Activated T-cell treated with anti-CD3 and anti-CD28 coated beads, Interleukin-2, amount 50 U/mL, for 1 hour (primary cell): Measurements from ENCODE around the gene SLC9A3.

Source experiments
- DNase-seq: peaks from one replicate; pipeline ENCODE4 v3.0.0-alpha.2; 2020

Gene SLC9A3

DNA sequence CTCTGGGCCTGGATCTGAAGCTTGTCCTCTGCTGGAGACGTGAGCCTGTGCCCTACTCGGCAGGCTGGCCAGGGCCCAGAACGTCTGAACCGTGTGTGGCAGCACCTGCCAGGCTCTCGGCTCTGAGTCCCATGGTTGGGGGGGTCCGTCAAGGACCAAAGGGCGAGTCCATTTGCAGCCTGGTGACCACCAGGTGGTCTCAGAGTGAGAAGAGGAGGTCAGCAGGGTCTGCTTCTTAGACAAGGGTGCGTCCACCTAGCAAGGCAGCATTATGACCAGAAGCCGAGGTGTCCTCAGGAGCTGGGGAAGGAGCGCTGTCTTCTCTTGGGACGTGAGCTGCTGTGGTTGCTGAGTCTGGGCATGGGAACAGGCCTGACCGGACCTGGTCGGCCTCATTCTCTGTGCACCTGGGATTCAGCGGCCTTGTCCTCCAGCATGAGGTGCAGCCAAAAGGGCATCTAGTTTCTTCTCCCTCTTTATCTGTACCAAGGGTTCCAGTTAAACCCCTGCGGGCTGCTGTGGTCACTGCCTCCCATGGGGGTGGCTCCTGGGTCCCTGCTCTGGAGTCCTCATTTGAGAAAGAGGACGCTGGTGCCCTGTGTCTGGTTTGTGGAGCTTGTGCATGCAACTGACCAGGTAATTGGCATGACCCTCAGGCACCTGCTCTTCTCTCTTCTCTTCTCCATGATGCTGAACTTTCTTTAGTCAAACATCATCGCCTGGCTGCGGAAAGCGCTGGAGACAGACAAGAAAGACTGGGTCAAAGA, 66.9 kb downstream of the SLC9A3 start:
- DNase-seq: no peak

DNA sequence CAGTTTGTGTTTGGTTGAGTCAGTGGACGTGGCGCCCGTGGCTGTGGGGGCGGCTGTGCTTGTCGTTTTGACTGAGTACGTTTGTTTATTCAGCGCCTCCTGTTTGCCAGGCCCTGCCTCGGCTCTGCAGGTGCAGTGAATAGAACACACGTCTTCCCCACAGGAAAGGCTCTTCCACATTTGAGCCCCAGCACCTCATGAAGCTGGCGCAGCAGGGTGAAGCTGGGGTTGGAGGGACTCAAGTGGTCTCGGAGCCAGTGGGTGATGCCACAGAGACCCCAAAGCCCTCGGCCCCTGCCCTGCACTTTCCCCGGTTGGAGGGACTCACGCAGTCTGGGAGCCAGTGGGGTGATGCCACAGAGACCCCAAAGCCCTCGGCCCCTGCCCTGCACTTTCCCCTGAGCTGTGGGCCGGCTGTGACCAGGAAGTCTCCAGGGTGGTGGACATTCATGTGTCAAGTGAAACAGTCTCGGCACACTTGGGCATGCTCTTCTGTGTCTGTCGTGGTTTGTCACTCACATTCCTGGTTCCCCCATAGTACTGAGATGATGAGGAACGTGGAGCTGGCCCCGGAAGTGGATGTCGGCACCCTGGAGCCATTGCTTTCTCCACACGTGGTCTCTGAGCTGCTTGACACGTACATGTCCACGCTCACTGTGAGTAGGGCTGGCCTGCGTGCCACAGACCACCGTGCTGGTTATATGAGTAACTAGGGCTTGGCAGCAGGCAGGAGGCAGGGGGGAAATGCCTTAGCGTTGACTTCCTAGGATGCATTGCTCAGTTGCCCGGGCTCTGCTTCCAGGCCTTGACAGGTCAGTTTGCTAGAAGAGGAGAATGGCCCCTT, 67.7 kb downstream of the SLC9A3 start:
- no peak for DNase-seq

DNA sequence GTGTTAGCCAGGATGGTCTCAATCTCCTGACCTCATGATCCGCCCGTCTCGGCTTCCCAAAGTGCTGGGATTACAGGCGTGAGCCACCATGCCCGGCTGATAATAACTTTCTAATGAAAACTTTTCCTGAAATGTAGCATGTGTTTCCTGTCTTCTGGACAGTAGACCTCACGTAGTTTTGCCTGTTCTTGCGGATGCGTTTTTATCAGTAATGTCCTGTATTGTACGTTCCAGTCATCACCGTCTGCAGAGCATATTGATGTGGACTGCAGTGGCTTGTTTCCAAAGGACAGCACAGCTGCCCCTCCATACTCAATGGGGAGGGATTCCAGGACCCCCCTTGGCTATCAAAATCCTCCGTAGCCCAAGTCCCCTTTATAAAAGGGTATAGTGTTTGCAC, 68.4 kb downstream of the SLC9A3 start:
- DNase-seq: peak; percentile 2

DNA sequence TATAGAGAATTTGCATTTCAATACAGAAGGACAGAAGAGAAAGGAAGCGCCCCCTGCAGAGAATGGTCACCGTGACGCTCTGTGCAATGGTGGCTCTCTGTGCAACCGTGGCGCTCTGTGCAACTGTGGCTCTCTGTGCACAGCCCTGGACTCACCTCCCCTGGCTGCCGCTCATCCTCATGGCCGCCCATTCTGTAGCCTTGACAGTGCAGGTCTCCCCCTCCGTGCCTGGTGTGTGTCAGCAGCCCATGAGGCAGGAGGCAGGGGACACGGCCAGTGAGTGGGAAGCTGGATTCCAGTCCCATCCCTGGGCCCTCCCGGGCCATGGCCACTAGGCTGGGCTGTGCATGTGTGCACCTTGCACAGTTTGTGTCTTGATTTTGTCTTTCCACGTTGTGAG, 69.3 kb downstream of the SLC9A3 start:
- peak; percentile 10 for DNase-seq

DNA sequence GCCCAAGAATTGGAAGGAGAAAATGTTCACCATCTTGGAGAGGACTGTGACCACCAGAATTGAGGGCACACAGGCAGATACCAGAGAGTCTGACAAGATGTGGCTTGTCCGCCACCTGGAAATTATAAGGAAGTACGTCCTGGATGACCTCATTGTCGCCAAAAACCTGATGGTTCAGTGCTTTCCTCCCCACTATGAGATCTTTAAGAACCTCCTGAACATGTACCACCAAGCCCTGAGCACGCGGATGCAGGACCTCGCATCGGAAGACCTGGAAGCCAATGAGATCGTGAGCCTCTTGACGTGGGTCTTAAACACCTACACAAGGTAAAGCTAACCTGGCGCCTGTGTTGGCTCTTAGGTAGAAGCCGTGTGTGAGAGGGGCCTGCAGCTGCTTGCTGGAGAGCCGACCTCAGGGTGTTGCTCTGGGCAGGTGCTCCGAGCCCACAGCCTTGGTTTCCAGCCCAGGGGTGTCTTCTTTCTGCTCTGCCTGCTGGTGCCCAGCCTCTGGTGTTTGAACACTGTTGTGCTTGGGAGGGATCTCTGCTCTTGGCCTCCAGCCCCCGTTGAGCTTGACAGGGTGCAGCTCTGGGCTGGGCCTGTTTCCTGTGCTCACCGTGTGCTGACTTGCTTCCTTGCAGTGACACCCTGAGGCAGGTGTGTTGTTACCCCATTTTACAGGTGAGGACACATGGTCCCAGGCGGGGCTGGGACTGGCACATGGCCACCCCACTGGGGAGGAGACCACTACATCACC, 70.3 kb downstream of the SLC9A3 start:
- peak; percentile 15 for DNase-seq

DNA sequence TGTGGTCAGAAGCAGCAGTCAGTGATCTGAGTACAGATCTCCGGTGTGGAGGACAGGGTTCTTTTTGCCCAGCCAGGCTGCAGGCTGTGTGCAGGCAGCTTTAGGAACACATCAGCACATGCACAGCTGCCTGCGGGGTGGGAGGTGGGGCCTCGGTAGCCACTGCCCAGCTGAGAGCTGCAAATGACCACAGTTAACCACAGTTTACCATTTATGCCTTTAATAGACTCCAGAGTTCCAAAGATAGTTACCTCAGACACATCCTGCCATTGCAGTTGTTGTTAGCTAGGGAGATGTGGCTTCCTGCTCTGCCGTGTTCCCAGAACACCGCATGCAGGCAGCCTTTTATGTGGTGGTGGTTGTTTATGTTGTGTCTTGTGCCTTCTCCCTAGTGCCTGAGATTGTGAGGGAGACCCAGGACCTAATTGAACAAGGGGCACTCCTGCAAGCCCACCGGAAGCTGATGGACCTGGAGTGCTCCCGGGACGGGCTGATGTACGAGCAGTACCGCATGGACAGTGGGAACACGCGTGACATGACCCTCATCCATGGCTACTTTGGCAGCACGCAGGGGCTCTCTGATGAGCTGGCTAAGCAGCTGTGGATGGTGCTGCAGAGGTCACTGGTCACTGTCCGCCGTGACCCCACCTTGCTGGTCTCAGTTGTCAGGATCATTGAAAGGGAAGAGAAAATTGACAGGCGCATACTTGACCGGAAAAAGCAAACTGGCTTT, 71.1 kb downstream of the SLC9A3 start:
- no peak for DNase-seq

DNA sequence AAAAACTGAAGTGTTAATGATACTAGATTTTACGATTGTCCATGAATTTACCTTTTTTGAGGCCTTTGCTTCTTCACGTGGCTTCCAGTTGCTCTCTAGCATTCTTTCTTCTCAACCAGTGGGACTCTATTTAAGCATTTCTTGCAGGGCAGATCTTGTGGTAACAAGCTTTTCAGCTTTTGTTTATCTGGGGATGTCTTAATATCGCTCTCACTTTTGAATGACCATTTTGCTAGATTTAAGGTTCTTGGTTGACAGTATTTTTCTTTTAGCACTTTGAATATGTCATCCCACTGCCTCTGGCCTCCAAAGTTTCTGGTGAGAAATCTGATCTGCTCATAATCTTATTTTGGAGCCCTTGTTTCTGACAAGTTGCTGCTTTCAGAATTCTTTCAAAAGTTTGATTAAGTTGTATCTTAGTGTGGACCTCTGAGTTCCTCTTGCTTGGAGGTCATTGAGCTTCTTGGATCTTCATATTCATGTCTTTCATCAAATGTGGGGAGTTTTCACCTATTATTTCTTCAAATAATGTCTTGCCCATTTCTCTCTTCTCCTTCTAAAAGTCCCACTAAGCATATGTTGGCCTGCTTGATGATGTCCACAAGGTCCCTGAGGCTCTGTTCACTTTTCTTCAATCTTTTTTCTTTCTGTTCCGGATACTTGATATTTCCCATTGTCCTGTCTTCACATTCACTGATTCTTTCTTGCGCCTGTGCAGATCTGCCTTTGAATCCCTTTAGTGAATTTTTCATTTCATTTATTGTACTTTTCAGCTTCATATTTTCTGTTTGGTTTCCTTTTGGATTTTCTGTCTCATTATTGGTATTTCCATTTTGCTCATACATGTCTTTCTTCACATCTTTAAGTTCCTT, 72.4 kb downstream of the SLC9A3 start:
- no peak for DNase-seq

DNA sequence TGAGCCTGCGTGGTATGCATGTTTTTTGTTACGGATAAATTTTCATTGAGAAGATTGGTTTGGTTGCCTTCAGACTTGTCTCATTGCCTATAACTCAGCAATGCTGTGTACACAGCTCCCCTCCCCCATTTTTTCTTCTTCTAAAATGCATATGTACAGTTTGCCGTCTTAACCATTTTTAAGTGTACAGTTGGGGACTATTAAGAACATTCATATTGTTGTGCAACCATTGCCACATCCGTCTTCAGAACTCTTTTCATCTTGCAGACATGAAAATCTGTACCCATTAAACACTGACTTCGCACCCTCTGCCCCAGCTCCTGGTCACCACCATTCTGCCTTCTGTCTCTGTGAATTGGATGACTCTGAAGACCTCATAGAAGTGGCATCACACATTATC, 75.1 kb downstream of the SLC9A3 start:
- DNase-seq: no peak

DNA sequence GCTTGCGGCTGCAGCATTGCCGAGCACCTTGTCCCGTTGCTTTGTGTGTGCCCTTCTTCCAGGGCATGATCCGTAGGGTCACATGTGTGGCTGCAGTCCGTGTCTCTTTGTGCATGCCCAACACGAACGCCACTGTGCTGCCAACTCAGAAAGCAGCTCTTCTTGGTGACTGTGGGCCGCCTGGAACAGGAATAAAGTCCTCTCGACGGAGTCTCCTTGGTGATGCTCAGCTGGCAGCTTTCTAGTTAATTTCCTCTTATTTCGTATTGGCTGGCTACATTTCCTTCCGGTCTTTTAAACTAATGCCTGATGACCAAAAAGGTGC, 75.5 kb downstream of the SLC9A3 start:
- no peak for DNase-seq

DNA sequence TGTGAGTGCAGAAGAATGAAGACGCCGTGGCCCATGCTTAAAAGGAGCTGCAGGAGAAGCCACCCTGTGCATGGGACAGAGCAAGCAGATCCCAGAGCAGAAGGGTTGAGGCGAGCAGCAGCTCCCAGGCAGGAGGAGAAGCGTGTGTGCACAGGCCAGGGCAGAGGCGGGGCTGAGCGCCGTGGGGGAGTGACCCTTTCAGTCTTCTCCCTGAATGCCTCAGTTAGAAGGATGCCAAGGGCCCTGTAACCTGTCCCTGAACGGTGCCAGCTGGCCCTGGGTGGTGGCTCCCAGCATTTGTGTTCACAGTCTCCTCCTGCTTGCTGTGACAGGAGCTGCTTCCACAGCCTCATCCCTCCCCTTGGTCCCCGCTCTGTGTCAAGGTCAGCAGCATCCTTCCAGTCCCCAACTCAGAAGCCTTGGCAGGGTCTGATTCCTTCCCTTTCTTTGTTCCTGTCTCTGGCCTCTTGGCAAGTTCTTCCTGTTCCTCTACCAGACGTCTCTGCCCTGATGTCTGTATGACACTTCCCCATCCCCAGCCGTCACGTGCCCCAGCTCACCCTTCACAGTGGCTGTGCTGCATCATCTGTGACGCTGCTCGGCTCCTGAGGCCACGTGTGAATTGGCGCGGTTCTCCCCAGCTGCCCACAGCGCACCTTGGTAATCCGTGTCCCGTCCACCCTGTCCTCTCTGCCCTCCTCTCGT, 76.0 kb downstream of the SLC9A3 start:
- DNase-seq: no peak

DNA sequence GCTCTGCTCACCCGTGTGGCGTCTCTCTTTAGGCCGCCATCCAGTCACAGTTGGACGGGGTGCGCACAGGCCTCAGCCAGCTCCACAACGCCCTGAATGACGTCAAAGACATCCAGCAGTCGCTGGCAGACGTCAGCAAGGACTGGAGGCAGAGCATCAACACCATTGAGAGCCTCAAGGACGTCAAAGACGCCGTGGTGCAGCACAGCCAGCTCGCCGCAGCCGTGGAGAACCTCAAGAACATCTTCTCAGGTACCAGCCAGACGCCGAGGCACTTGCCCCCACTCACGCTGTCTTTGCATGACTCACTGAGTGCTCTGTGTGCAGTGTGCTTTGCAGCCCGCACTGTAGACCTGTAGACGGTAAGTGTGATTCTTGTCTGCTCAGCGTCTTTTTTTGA, 76.7 kb downstream of the SLC9A3 start:
- no peak for DNase-seq

DNA sequence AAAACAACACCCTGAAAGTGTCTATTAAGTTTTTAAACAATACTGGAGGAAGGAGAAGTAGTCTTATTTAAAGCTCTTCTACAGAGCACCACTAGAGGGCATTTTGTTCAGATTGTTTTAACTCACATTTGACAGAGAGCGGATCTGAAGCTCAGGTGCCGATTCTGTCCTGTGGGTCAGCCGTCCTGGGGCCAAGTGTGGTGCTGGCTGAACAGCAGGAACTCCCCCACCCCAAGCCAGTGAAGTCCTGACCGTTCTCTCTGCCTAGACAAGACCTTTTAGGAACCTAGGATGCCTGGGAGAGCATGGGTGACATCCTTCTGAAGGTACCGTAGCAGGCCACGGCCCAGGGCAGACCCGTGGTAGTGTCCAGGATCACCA, 77.4 kb downstream of the SLC9A3 start:
- DNase-seq: peak; percentile 36

DNA sequence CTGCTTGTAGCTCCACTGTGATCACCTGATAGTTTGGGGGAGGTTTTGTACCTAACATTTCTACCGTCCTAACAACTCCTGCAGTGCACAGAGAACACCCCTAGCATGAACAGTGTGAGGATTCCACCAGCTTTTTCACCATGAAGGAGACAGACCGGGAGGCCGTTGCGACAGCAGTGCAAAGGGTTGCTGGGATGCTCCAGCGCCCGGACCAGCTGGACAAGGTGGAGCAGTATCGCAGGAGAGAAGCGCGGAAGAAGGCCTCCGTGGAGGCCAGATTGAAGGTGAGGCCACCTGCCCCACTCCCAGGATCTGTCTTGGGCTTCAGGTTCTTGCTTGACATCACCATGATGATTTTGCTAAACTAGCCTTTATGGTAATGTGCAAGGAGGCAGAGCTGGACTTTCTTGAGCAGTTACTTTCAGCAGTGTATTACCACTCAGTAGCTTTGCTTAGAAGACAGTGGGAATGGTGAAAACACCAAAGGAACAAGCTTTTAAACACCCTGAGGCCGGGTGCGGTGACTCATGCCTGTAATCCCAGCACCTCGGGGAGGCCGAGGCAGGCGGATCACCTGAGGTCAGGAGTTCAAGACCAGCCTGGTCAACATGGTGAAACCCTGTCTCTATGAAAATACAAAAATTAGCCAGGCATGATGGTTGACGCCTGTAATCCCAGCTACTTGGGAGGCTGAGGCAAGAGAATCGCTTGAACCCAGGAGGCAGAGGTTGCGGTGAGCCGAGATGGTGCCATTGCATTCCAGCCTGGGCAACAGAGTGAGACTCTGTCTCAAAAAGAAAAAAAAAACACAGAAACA, 78.0 kb downstream of the SLC9A3 start:
- DNase-seq: no peak

DNA sequence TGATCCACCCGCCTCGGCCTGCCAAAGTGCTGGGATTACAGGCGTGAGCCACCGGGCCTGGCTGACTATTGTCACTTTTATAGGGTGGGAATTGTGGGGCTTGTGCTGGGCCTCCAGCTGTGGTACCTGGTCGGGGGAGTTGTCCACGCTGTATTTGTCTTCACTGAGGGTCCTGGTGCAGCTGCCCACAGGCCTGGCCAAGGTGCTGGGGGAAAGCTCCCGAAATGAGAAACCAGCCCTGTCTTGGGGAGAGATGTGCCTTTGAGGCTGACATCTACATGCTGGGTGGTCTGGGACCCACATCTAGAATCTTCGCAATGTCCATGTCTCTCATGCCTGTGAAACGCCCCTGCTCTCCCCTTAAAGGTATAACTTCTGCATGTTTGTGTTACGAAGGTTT, 78.7 kb downstream of the SLC9A3 start:
- DNase-seq: no peak

DNA sequence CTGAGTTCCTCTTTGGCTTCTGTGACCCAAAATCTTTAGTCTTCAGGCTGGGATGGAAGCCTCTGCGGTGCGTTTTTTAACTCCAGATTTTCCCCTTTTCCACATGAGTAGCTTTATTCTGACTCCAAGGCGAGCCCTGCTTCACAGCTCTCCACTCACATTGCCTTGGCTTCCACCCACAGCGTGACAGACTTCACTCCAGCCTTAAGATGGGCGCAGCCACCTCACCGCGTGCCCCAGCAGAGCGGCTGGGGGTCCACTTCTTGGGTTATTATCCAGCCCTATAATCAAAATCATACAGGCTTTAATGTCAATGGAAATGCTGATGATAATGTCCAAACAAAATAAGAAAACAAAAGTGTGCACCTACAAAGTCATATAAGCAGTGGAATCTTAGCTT, 80.0 kb downstream of the SLC9A3 start:
- DNase-seq: no peak

DNA sequence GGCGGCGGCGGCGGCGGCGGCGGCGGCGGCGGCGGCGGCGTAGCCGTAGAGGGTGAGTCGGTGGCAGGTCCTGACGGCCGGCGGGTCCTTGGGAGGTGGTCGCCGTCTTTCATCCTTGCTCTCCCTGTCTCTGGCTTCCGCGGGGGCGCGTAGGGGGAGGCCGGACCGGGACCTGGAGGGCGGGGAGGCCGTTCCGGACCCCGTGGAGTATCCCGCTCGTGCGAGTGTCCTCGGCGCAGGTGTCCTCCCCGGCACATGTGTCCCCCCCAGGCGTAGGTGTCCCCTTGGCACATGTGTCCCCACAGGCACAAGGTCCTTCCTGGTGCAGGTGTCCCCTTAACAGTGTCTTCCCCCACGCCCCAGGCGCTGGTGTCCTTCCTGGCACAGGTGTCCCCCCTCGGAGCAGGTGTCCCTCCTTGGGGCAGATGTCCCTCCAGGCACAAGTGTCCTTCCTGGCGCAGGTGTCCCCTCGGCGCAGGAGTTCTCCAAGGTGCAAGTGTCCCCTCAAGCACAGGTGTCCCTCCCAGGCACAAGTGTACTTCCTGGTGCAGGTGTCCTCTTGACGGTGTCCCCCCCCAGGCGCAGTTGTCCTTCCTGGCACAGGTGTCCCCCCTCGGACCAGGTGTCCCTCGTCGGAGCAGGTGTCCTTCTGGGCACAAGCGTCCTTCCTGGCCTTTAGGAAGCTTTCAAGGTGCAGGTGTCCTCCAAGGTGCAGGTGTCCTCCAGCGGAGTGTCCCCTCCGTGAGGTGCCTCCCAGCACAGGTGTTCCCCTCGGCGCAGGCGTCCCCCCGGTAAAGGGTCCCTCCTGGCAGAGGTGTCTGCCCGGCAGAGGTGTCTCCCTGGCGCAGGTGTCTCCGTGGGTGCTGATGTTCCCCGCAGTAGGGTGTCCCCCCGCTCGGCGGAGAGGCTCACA, 80.8 kb downstream of the SLC9A3 start:
- DNase-seq: no peak

DNA sequence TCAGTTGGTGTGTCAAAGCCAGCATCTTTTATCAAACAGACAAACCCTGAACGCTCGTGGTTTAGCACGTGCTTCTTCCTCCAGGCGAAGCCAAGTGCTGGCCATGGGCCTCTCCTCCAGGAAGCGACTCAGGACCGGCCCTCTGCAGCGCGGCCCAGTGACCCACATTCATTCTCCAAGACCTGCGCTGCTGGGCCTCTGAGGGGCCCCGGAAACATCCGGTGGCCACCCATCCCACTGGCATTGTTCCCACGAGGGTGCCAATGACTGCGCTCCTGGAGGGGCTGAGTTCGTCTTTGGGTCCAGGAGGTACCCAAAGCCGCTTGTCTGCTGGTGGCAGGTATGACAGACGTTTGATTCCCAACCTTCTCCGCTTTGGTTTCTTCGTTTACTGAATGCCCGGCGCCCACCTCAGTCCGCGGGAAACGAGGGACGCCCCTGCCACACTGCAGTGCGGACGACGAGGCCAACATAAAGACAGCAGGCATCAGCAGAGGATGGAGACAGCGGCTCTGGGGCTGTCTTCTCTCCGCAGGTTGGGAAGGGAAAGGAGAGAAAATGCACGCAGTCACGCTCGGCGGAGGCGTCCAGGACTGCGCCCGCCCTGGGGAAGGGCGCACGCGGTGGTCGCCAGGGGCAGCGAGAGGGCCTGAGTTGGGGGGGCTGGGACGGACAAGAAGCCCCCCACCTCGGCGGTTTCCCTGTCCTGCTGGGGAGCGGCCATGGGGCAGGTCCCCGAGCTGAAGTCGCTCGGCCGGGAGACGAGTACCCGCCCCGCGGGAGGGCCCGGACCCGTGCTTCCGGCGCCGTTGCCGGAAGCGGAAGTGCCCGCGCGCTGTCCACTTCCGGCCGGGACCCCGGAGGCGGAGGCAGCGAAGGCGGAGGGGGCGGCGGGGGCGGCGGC, 81.7 kb downstream of the SLC9A3 start, which contains the start of gene EXOC3:
EXOC3 (plus strand) TSS at position 842 of the 904 bp plus-strand sequence. CDS start 3,030 bp downstream, outside the sequence.
- DNase-seq: peak; percentile 80

DNA sequence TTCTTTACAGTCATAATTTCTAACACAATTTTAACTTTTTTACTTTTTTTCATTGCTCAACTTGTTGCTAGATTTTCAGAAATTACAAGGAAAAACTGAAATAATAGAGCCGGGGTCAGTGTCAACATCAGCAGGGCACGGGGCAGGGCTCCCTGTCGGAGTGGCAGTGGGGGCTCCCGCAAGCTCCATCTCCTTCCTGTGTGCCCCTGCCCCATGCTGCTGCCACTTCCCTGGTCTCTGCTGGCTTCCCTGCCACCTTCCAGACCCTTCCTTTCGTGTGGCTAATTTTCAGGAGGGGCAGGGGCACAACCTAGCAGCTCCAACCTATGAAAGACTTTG, 82.3 kb downstream of the SLC9A3 start:
- DNase-seq: no peak
